GM12878 (cell line): ENCODE measurements around the gene LTB. TPM values are rescaled to one million over a fixed set of nuclear protein-coding genes. Genes with fewer than 3 reads are reported as not detected.

Experiments
- ATAC-seq: fragments of 200-7000 bp; cut with Tn5 transposase; 3 replicates; pipeline ENCODE4 v1.9.1; 2020; ENCODE audit warnings: mild to moderate bottlenecking, moderate library complexity
- BruUV-seq: library from RNA; stranded (reverse); fragments of 400-500 nt; replicated peaks from 2 replicates; lab custom pipeline; 2021; lab: Mats Ljungman, UMichigan
- CTCF ChIA-PET: fragments of 300-600 bp; sonication (Branson Sonifier 250); formaldehyde crosslinking; extraction: SDS; loops from one replicate; lab custom pipeline; 2021; ENCODE audit warnings: inconsistent platforms; lab: Yijun Ruan, JAX
- POLR2A ChIA-PET: fragments of 350-600 bp; formaldehyde crosslinking; extraction: SDS; loops from one replicate; lab custom pipeline; 2021; ENCODE audit warnings: inconsistent platforms; lab: Charles Lee
- RAD21 ChIA-PET: fragments of 300-600 bp; sonication (Branson Sonifier 250); formaldehyde crosslinking; loops from one replicate; lab custom pipeline; 2023; ENCODE audit warnings: antibody characterized with exemption; ENCODE audit not compliant: unreplicated experiment; lab: Charles Lee
- SMC1A ChIA-PET: fragments of 300-600 bp; sonication (Branson Sonifier 250); formaldehyde crosslinking; loops from one replicate; lab custom pipeline; 2023; ENCODE audit not compliant: unreplicated experiment, uncharacterized antibody; lab: Charles Lee
- DNase-seq: peaks from one replicate; pipeline ENCODE4 v3.0.0-alpha.2; 2011; ENCODE audit warnings: low read depth, low spot score
- FAIRE-seq: peaks from 3 replicates; lab custom pipeline; 2011; peaks lifted over from hg19 to GRCh38; lab: Jason Lieb, UNC
- H2AFZ ChIP-seq: 2 replicates; pipeline ENCODE4 v1.6.0; 2011; ENCODE audit warnings: low read depth, low read length, control low read depth; ENCODE audit not compliant: control insufficient read depth
- H3K27ac ChIP-seq: 2 replicates; pipeline ENCODE4 v1.5.1; 2011; ENCODE audit warnings: control low read depth; ENCODE audit not compliant: control insufficient read depth, insufficient read depth
- H3K27me3 ChIP-seq, 2 experiments: replicated peaks in 1 of 2; 2 replicates each; pipeline versions ENCODE4 v1.6.0 to v1.6.1; 2011; ENCODE audit warnings: low read length in 1 of 2; ENCODE audit not compliant: control insufficient read depth in 2 of 2, insufficient read depth in 2 of 2
- H3K36me3 ChIP-seq, 2 experiments: 2 replicates each; pipeline ENCODE4 v1.5.1; 2011; ENCODE audit warnings: low read length in 1 of 2; ENCODE audit not compliant: control insufficient read depth in 2 of 2, insufficient read depth in 2 of 2
- H3K4me1 ChIP-seq: 2 replicates; pipeline ENCODE4 v1.6.1; 2011; ENCODE audit warnings: mild to moderate bottlenecking, low read length, moderate library complexity, mixed read lengths; ENCODE audit not compliant: control insufficient read depth, insufficient read depth
- H3K4me2 ChIP-seq: 2 replicates; pipeline ENCODE4 v1.6.0; 2011; ENCODE audit warnings: control low read depth; ENCODE audit not compliant: control insufficient read depth, insufficient read depth
- H3K4me3 ChIP-seq: fragments of 200-600 bp; sonication (generic); 2 replicates; pipeline ENCODE4 v1.5.1; 2016
- H3K79me2 ChIP-seq: 2 replicates; pipeline ENCODE4 v1.6.0; 2011; ENCODE audit warnings: low read length; ENCODE audit not compliant: control insufficient read depth, insufficient read depth
- H3K9ac ChIP-seq: 2 replicates; pipeline ENCODE4 v1.8.0; 2011; ENCODE audit warnings: low read length, control low read depth, mixed read lengths; ENCODE audit not compliant: control insufficient read depth, insufficient read depth
- H3K9me3 ChIP-seq: replicated peaks from 3 replicates; pipeline ENCODE4 v1.5.1; 2011; ENCODE audit warnings: mild to moderate bottlenecking, low read length; ENCODE audit not compliant: control insufficient read depth, insufficient read depth
- H4K20me1 ChIP-seq: 2 replicates; pipeline ENCODE4 v1.6.0; 2011; ENCODE audit not compliant: control insufficient read depth, insufficient read depth
- KDM1A ChIP-seq: fragments of 200-600 bp; sonication (generic); IDR thresholded peaks from 2 replicates; pipeline ENCODE4 v1.6.1; 2016; ENCODE audit warnings: borderline replicate concordance
- POU2F2 ChIP-seq: IDR thresholded peaks from 3 replicates; pipeline ENCODE4 v1.6.1; 2011; ENCODE audit warnings: low read depth, mild to moderate bottlenecking, low read length, borderline replicate concordance
- RAD21 ChIP-seq: IDR thresholded peaks from 2 replicates; pipeline ENCODE4 v1.6.1; 2011; ENCODE audit warnings: mild to moderate bottlenecking, low read depth, low read length, moderate library complexity; ENCODE audit not compliant: insufficient read depth
- SMARCA5 ChIP-seq: fragments of 450-650 bp; IDR thresholded peaks from 2 replicates; pipeline ENCODE4 v1.6.1; 2017; ENCODE audit warnings: mild to moderate bottlenecking
- WRNIP1 ChIP-seq: IDR thresholded peaks from 2 replicates; pipeline ENCODE4 v1.6.1; 2011; ENCODE audit warnings: low read depth, low read length, improper control_type of control experiment, borderline replicate concordance
- YY1 ChIP-seq: IDR thresholded peaks from 2 replicates; pipeline ENCODE4 v1.6.1; 2011; ENCODE audit warnings: low read depth, mild to moderate bottlenecking, low read length
- WGBS: methylation state at CpG from one replicate; pipeline ENCODE4 v1.1.6; 2016; ENCODE audit warnings: low lambda C conversion rate; ENCODE audit not compliant: insufficient replicate concordance, insufficient coverage; ENCODE audit errors: missing lambda C conversion rate; 5-methylcytosine and 5-hydroxymethylcytosine counted together
- in situ Hi-C: fragments of 300-500 bp; cut with MboI; formaldehyde crosslinking; loops from 9 replicates; pipeline ENCODE4 v1.14.3; 2018; ENCODE audit warnings: mixed read lengths
- intact Hi-C: fragments of 100-400 bp; cut with micrococcal nuclease; formaldehyde crosslinking; loops from one replicate; pipeline ENCODE4 v1.14.2; 2022; ENCODE audit not compliant: unreplicated experiment
- polyA plus RNA-seq, 11 experiments: library from polyadenylated mRNA; depleted of rRNA in 4 of 11; unstranded in 6 of 11; stranded (reverse) in 5 of 11; fragments of >200 nt; fragmentation: Nextera tagmentation in 4 of 11; fragmentation: Illumina TruSeq in 1 of 11; extraction: Ambion mirVana in 4 of 11; extraction: Trizol in 1 of 11; gene quantifications; 1 replicate in 1 of 11; 2 replicates in 10 of 11; pipeline versions ENCODE4 v1.2.1 to v1.2.3, GENCODE V29; 2011 to 2016; ENCODE audit warnings: inconsistent platforms in 2 of 11, missing spikeins in 2 of 11, low read depth in 1 of 11
- total RNA-seq, 4 experiments: library from RNA; depleted of rRNA in 3 of 4; stranded (reverse); fragments of >200 nt in 3 of 4; fragmentation: Illumina TruSeq in 1 of 4; extraction: Trizol in 1 of 4; gene quantifications; 2 replicates each; pipeline versions ENCODE4 v1.2.1 to v1.2.3, GENCODE V29; 2013 to 2021
- TF ChIP-seq, protein P1 (sequence below), 3 experiments: IDR thresholded peaks in 2 of 3; conservative IDR thresholded peaks in 1 of 3; 2 replicates each; pipeline ENCODE4 v1.5.1; 2011; ENCODE audit warnings: low read depth in 3 of 3, low read length in 3 of 3, mild to moderate bottlenecking in 3 of 3, control low read depth in 2 of 3, moderate library complexity in 2 of 3, inconsistent platforms in 1 of 3, mixed read lengths in 1 of 3; ENCODE audit not compliant: control insufficient read depth in 2 of 3, insufficient read depth in 1 of 3; ENCODE audit errors: extremely low read depth in 1 of 3
- TF ChIP-seq, protein P2 (sequence below): fragments of 450-650 bp; IDR thresholded peaks from 2 replicates; pipeline ENCODE4 v1.6.1; 2016; ENCODE audit warnings: mild to moderate bottlenecking

The LTB gene
- total and polyA plus RNA-seq, 10 of the 15 experiments (the other 5 are each of a cell fraction or from before 2014, with no cell fraction given), result 0.71 to 74.3 (median 20.0) TPM

DNA sequence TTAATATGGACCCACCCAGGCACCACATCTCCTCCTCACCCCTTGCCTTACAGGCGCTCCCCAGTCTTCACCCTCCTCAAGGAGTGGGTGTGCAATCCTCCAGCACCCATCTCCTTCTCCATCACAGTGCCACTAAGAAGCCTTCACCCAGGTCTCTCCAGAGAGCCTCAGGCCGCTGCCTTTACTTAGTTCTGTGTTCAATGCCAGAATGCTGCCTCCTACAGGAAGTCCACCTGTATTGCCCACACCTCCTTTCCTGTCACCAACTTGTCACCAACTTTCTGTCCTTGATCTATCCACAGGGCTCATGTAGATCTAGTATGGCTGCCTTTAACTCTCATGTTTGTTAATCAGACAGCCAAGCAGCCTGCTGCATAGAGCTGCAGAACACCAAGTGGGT is 3.3 kb upstream of the LTB start:
- Histone ChIP-seq H3K79me2 (peaks cover 25% of the 10 kb centered on the region), H3K4me1 (peaks cover 46% of the 10 kb centered on the region), H4K20me1 (no peaks in the 10 kb centered on the region), H3K27me3 (no peaks in the 10 kb centered on the region), H3K9me3 (no peaks in the 10 kb centered on the region), H3K4me3 (no peak overlapping the region), H3K27ac (peak overlapping the region; percentile 75), H3K9ac (0 out of 2 replicates have a peak overlapping the region, but pooled peaks have one; percentile 51), H2AFZ (no peak overlapping the region; the same call in 1 of the 2 replicates), H3K36me3 (no peaks in the 10 kb centered on the region; a peak in 1 of 4 replicates), H3K4me2 (peak overlapping the region; percentile 60)
- intact Hi-C loops, result no loop called here
- in situ Hi-C loops, result no loop called here
- ChIA-PET CTCF (interaction anchor here (1.3 to 31.0 kb wide), 5 partner anchors 5 to 91 kb away, joined by 3 to 2098 read pairs (median 789); partner anchors contain the start of genes ATP6V1G2, DDX39B, LST1 and LTA), POLR2A (interaction anchor here (0.6 to 17.1 kb wide), 6 partner anchors 10 to 91 kb away, joined by 3 to 282 read pairs (median 90); partner anchors contain the start of genes ATP6V1G2, LTA, NCR3 and NFKBIL1), RAD21 (interaction anchor here (1.8 to 17.5 kb wide), 5 partner anchors 10 to 93 kb away, joined by 5 to 620 read pairs (median 53); partner anchors contain the start of genes ATP6V1G2, LTA, NCR3 and NFKBIL1), SMC1A (interaction anchor here (0.8 to 45.5 kb wide), 6 partner anchors 10 to 153 kb away, joined by 3 to 1989 read pairs (median 30); partner anchors contain the start of genes ATP6V1G2, DDX39B, LTA and NCR3)
- WGBS, result 42% methylated on average over 2 of the region's 2 CpGs
- FAIRE-seq, result no peak
- peak; percentile 34 for ATAC-seq
- 0 out of 2 replicates have a peak, but pooled peaks have one; percentile 22 for TF ChIP-seq YY1
- TF ChIP-seq, protein P1, sequence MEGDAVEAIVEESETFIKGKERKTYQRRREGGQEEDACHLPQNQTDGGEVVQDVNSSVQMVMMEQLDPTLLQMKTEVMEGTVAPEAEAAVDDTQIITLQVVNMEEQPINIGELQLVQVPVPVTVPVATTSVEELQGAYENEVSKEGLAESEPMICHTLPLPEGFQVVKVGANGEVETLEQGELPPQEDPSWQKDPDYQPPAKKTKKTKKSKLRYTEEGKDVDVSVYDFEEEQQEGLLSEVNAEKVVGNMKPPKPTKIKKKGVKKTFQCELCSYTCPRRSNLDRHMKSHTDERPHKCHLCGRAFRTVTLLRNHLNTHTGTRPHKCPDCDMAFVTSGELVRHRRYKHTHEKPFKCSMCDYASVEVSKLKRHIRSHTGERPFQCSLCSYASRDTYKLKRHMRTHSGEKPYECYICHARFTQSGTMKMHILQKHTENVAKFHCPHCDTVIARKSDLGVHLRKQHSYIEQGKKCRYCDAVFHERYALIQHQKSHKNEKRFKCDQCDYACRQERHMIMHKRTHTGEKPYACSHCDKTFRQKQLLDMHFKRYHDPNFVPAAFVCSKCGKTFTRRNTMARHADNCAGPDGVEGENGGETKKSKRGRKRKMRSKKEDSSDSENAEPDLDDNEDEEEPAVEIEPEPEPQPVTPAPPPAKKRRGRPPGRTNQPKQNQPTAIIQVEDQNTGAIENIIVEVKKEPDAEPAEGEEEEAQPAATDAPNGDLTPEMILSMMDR (IDR thresholded peaks at IDR 0.05 in 2 of 3, conservative IDR thresholded peaks at IDR 0.05 in 1 of 3; ENCODE audit: control insufficient read depth in 2 of 3, extremely low read depth in 1 of 3, insufficient read depth in 1 of 3, low read depth in 3 of 3, low read length in 3 of 3), result peak; percentile 39 to 76 (median 67)
- TF ChIP-seq WRNIP1, result 0 out of 2 replicates have a peak, but pooled peaks have one; percentile 41
- TF ChIP-seq POU2F2, result no peak
- peak; percentile 36; the same call in 1 of the 2 replicates for TF ChIP-seq SMARCA5
- TF ChIP-seq, protein P2, sequence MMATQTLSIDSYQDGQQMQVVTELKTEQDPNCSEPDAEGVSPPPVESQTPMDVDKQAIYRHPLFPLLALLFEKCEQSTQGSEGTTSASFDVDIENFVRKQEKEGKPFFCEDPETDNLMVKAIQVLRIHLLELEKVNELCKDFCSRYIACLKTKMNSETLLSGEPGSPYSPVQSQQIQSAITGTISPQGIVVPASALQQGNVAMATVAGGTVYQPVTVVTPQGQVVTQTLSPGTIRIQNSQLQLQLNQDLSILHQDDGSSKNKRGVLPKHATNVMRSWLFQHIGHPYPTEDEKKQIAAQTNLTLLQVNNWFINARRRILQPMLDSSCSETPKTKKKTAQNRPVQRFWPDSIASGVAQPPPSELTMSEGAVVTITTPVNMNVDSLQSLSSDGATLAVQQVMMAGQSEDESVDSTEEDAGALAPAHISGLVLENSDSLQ, result peak; percentile 58
- no peak for TF ChIP-seq KDM1A
- TF ChIP-seq RAD21, result peak; percentile 53
- BruUV-seq, result no TSS peak
- DNase-seq, result no peak
